ENCODE results near the gene SRSF12.
"Not testable (repeated sequence)": the region's sequence is repeated elsewhere in the genome, so short reads cannot be mapped to it uniquely, and the experiment has no call there.

The SRSF12 gene

GRCh38 chr6:89069536-89070163 lies 48.2 kb downstream of the SRSF12 start:
- DNase-seq: no peak

GRCh38 chr6:89068695-89069094 lies 49.2 kb downstream of the SRSF12 start:
- DNase-seq: no peak

- no peak for DNase-seq
Measured at GRCh38 chr6:89067796-89068195, 50.1 kb downstream of the SRSF12 start.

- no peak for DNase-seq
Measured at GRCh38 chr6:89066940-89067646, 50.8 kb downstream of the SRSF12 start.

GRCh38 chr6:89066121-89066520 lies 51.8 kb downstream of the SRSF12 start:
- not testable (repeated sequence) for DNase-seq

GRCh38 chr6:89064931-89065330 lies 52.9 kb downstream of the SRSF12 start:
- DNase-seq: not testable (repeated sequence)

GRCh38 chr6:89063881-89064280 lies 54.0 kb downstream of the SRSF12 start:
- DNase-seq: no peak

GRCh38 chr6:89059227-89059626 lies 58.6 kb downstream of the SRSF12 start:
- no peak for DNase-seq

- no peak for DNase-seq
Measured at GRCh38 chr6:89058627-89059026, 59.2 kb downstream of the SRSF12 start.

GRCh38 chr6:89057759-89058158 lies 60.1 kb downstream of the SRSF12 start:
- DNase-seq: no peak

- DNase-seq: no peak
Measured at GRCh38 chr6:89054208-89054607, 63.7 kb downstream of the SRSF12 start.

- no peak for DNase-seq
Measured at GRCh38 chr6:89051676-89052075, 66.2 kb downstream of the SRSF12 start.

- DNase-seq: no peak
Measured at GRCh38 chr6:89050697-89051096, 67.2 kb downstream of the SRSF12 start.

GRCh38 chr6:89050155-89050554 lies 67.7 kb downstream of the SRSF12 start:
- no peak for DNase-seq

GRCh38 chr6:89048985-89049384 lies 68.9 kb downstream of the SRSF12 start:
- DNase-seq: no peak

GRCh38 chr6:89048288-89048923 lies 69.5 kb downstream of the SRSF12 start:
- no peak for DNase-seq

- DNase-seq: no peak
Measured at GRCh38 chr6:89047473-89047872, 70.4 kb downstream of the SRSF12 start.
